Measurements from ENCODE around the gene GALNT13. TPM values are rescaled to one million over a fixed set of nuclear protein-coding genes. Genes with fewer than 3 reads are reported as not detected.
"Not testable (repeated sequence)": the region's sequence is repeated elsewhere in the genome, so short reads cannot be mapped to it uniquely, and the experiment has no call there.

GALNT13 gene
- total and polyA plus RNA-seq, 2 donors (not counting 1 experiment from before 2014, with no cell fraction given), result 0.17 TPM; not detected in 1

- H3K4me2 ChIP-seq (ENCODE audit: extremely low read depth, insufficient read depth, low read length), result no peak overlapping the region
- H3K4me3 ChIP-seq (replicated peaks in 1 of 4; ENCODE audit: control extremely low read depth in 1 of 4, insufficient read depth in 1 of 4, low read depth in 3 of 4, low read length in 4 of 4), result no peak overlapping the region
- H3K9me3 ChIP-seq (ENCODE audit: control insufficient read depth, insufficient read depth, low read depth, low read length), result no peaks in the 10 kb centered on the region
- H2AFZ ChIP-seq (ENCODE audit: low read length), result no peak overlapping the region
- no peak for DNase-seq (ENCODE audit: low read depth in 2 of 2)
- H4K20me1 ChIP-seq (ENCODE audit: control insufficient read depth, extremely low read depth, insufficient read depth, low read length), result no peaks in the 10 kb centered on the region
- TF ChIP-seq CTCF (conservative IDR thresholded peaks at IDR 0.05 in 1 of 2, IDR thresholded peaks at IDR 0.05 in 1 of 2; ENCODE audit: low read depth in 1 of 2, low read length in 2 of 2) (no peak), EZH2 (IDR thresholded peaks at IDR 0.05; ENCODE audit: low read length, missing control alignments) (no peak)
- H3K4me1 ChIP-seq (ENCODE audit: control insufficient read depth, extremely low read depth, insufficient read depth, low read length), result no peaks in the 10 kb centered on the region
- no peaks in the 10 kb centered on the region for H3K79me2 ChIP-seq (ENCODE audit: control insufficient read depth, insufficient read depth, low read length)
- H3K9ac ChIP-seq (ENCODE audit: insufficient read depth, low read length), result no peak overlapping the region
- no peaks in the 10 kb centered on the region for H3K27me3 ChIP-seq (ENCODE audit: control insufficient read depth, insufficient read depth, low read length)
- H3K27ac ChIP-seq (ENCODE audit: insufficient read depth, low read length), result no peak overlapping the region
- no peaks in the 10 kb centered on the region for H3K36me3 ChIP-seq (ENCODE audit: control insufficient read depth, insufficient read depth, low read length)
These were observed 594.5 kb downstream of the GALNT13 start for GRCh38 chr2:154466226-154466625.

GRCh38 chr2:154470376-154470775 is 598.7 kb downstream of the GALNT13 start:
- H3K36me3 ChIP-seq (ENCODE audit: control insufficient read depth, insufficient read depth, low read length), result no peaks in the 10 kb centered on the region
- TF ChIP-seq CTCF (conservative IDR thresholded peaks at IDR 0.05 in 1 of 2, IDR thresholded peaks at IDR 0.05 in 1 of 2; ENCODE audit: low read depth in 1 of 2, low read length in 2 of 2) (no peak), EZH2 (IDR thresholded peaks at IDR 0.05; ENCODE audit: low read length, missing control alignments) (no peak)
- H3K9me3 ChIP-seq (ENCODE audit: control insufficient read depth, insufficient read depth, low read depth, low read length), result no peaks in the 10 kb centered on the region
- H3K9ac ChIP-seq (ENCODE audit: insufficient read depth, low read length), result no peak overlapping the region
- H3K4me1 ChIP-seq (ENCODE audit: control insufficient read depth, extremely low read depth, insufficient read depth, low read length), result no peaks in the 10 kb centered on the region
- DNase-seq (ENCODE audit: low read depth in 2 of 2), result no peak
- H2AFZ ChIP-seq (ENCODE audit: low read length), result no peak overlapping the region
- H3K27me3 ChIP-seq (ENCODE audit: control insufficient read depth, insufficient read depth, low read length), result no peaks in the 10 kb centered on the region
- H3K79me2 ChIP-seq (ENCODE audit: control insufficient read depth, insufficient read depth, low read length), result no peaks in the 10 kb centered on the region
- no peaks in the 10 kb centered on the region for H4K20me1 ChIP-seq (ENCODE audit: control insufficient read depth, extremely low read depth, insufficient read depth, low read length)
- no peak overlapping the region for H3K4me2 ChIP-seq (ENCODE audit: extremely low read depth, insufficient read depth, low read length)
- H3K27ac ChIP-seq (ENCODE audit: insufficient read depth, low read length), result no peak overlapping the region
- H3K4me3 ChIP-seq (replicated peaks in 1 of 4; ENCODE audit: control extremely low read depth in 1 of 4, insufficient read depth in 1 of 4, low read depth in 3 of 4, low read length in 4 of 4), result no peak overlapping the region

GRCh38 chr2:154471492-154471891 is 599.8 kb downstream of the GALNT13 start:
- DNase-seq (ENCODE audit: low read depth in 2 of 2); H3K4me3 ChIP-seq (replicated peaks in 1 of 4; ENCODE audit: control extremely low read depth in 1 of 4, insufficient read depth in 1 of 4, low read depth in 3 of 4, low read length in 4 of 4); H3K79me2 ChIP-seq (ENCODE audit: control insufficient read depth, insufficient read depth, low read length); H3K9ac ChIP-seq (ENCODE audit: insufficient read depth, low read length); H4K20me1 ChIP-seq (ENCODE audit: control insufficient read depth, extremely low read depth, insufficient read depth, low read length); H2AFZ ChIP-seq (ENCODE audit: low read length); H3K9me3 ChIP-seq (ENCODE audit: control insufficient read depth, insufficient read depth, low read depth, low read length); H3K4me1 ChIP-seq (ENCODE audit: control insufficient read depth, extremely low read depth, insufficient read depth, low read length); H3K27ac ChIP-seq (ENCODE audit: insufficient read depth, low read length); H3K36me3 ChIP-seq (ENCODE audit: control insufficient read depth, insufficient read depth, low read length); H3K4me2 ChIP-seq (ENCODE audit: extremely low read depth, insufficient read depth, low read length); H3K27me3 ChIP-seq (ENCODE audit: control insufficient read depth, insufficient read depth, low read length): not testable (repeated sequence)

Data from fibroblast of lung (primary cell).